T-helper 1 cell treated with Interleukin-12 subunit alpha and Interleukin-12 subunit beta and Interleukin-4 antibody, amounts not matched to agents 30 μg/mL and 1 μg/mL, for 36 hours (primary cell): Measurements from ENCODE around the gene ELMO1.

Experiments
- H3K27ac Mint-ChIP-seq: one replicate; pipeline ENCODE4 v1.8.0; 2021; ENCODE audit warnings: mild to moderate bottlenecking, mixed read lengths
- H3K27me3 Mint-ChIP-seq: one replicate; pipeline ENCODE4 v1.8.0; 2021; ENCODE audit warnings: low read depth, mixed read lengths
- H3K36me3 Mint-ChIP-seq: one replicate; pipeline ENCODE4 v1.8.0; 2021; ENCODE audit warnings: low read depth, mixed read lengths
- H3K4me1 Mint-ChIP-seq: one replicate; pipeline ENCODE4 v1.8.0; 2021; ENCODE audit warnings: low read depth, mixed read lengths
- H3K4me3 Mint-ChIP-seq: one replicate; pipeline ENCODE4 v1.8.0; 2021; ENCODE audit warnings: mild to moderate bottlenecking, moderate library complexity, mixed read lengths
- H3K9me3 Mint-ChIP-seq: one replicate; pipeline ENCODE4 v1.8.0; 2021; ENCODE audit warnings: mixed read lengths

Gene ELMO1

GRCh38 chr7:36887233-36887632 lies 561.4 kb downstream of the ELMO1 start:
- H3K4me3 Mint-ChIP-seq = no peak overlapping the region
- peaks cover 4% of the 10 kb centered on the region for H3K9me3 Mint-ChIP-seq
- peaks cover 50% of the 10 kb centered on the region for H3K36me3 Mint-ChIP-seq
- H3K4me1 Mint-ChIP-seq = peaks cover 12% of the 10 kb centered on the region
- no peak overlapping the region for H3K27ac Mint-ChIP-seq
- H3K27me3 Mint-ChIP-seq = no peaks in the 10 kb centered on the region

DNA sequence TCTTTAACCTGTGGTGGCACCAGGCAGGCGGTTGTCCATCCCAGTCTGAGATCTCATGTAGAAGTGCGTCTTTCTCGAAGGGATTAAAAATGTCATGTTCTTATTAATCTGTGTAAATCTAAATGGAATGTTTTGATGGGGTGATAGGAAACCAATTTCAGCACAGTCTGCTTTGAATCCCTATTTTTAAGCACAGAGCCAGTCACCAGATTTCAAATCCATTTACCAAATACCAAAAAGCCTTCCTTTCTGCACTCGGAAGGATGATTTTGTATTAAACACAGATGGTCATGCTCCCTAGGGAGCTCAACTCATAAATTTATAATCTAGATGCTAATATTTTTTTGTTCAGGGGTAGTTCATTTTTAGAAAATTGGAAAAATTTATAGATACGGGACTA lies 563.8 kb downstream of the ELMO1 start:
- peaks cover 12% of the 10 kb centered on the region for H3K4me1 Mint-ChIP-seq
- H3K27ac Mint-ChIP-seq = no peak overlapping the region
- H3K4me3 Mint-ChIP-seq = no peak overlapping the region
- H3K36me3 Mint-ChIP-seq = peaks cover 46% of the 10 kb centered on the region
- no peaks in the 10 kb centered on the region for H3K27me3 Mint-ChIP-seq
- peaks cover 4% of the 10 kb centered on the region for H3K9me3 Mint-ChIP-seq

- Mint-ChIP-seq H3K9me3 (peaks cover 4% of the 10 kb centered on the region), H3K27me3 (no peaks in the 10 kb centered on the region), H3K36me3 (peaks cover 44% of the 10 kb centered on the region), H3K27ac (no peak overlapping the region), H3K4me3 (no peak overlapping the region), H3K4me1 (peaks cover 12% of the 10 kb centered on the region)
Observed at GRCh38 chr7:36884351-36884750, 564.3 kb downstream of the ELMO1 start.

DNA sequence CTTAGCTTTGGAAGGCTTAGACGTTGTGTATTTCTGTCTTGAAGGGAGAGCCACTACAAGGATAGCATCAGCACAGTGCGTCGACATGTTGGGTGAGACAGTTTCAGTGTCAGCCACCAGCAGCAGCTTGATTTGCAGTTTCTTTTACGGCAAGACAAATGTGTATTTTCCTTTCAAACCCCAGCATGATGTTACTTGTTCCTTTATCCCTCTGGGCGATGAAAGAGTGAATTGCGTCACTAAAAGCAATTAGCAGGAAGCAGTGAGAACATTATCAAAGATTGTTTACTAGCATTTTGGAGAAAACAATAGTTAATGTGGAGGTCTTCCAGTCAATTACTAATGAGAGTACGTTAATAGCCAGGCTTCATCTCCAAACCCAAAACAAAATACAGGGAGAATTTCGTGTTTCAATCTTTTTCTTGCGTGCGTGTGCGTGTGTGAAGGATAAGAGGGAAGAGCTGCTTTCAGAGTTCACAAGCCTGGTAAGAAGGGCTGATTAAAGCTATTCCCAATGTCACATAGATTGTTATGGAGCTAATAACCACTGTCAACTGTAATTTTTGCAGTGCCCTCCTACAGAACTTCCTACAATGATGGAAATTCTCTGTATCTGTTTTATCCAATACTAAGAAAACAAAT lies 567.3 kb downstream of the ELMO1 start:
- Mint-ChIP-seq H3K9me3 (peaks cover 4% of the 10 kb centered on the region), H3K4me1 (peaks cover 8% of the 10 kb centered on the region), H3K36me3 (peaks cover 46% of the 10 kb centered on the region), H3K4me3 (no peak overlapping the region), H3K27ac (no peak overlapping the region), H3K27me3 (no peaks in the 10 kb centered on the region)

GRCh38 chr7:36880108-36880507 lies 568.6 kb downstream of the ELMO1 start:
- Mint-ChIP-seq H3K9me3 (peaks cover 4% of the 10 kb centered on the region), H3K4me1 (peaks cover 8% of the 10 kb centered on the region), H3K27me3 (no peaks in the 10 kb centered on the region), H3K27ac (no peak overlapping the region), H3K36me3 (peaks cover 42% of the 10 kb centered on the region), H3K4me3 (no peak overlapping the region)

DNA sequence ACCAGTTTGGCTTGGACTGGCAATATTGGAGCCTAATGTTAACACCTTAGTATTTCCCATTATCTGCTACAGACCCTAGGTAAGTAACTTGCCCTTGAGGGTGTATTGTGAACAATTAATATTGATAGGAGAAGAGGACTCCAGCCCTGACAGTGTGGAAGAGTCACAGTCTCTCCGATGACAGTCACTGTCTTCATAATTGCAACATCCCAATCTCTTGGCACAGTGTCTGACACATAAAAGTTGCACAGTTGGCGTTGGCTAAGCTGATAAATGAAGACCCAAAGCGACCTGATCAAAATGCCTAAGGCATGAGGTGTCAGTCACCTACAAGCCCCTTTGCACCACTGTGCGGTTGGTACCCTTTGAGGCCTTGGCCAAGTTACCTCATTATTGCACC lies 569.6 kb downstream of the ELMO1 start:
- Mint-ChIP-seq H3K4me1 (peaks cover 10% of the 10 kb centered on the region), H3K27me3 (no peaks in the 10 kb centered on the region), H3K4me3 (no peak overlapping the region), H3K9me3 (peaks cover 4% of the 10 kb centered on the region), H3K27ac (no peak overlapping the region), H3K36me3 (peaks cover 39% of the 10 kb centered on the region)

DNA sequence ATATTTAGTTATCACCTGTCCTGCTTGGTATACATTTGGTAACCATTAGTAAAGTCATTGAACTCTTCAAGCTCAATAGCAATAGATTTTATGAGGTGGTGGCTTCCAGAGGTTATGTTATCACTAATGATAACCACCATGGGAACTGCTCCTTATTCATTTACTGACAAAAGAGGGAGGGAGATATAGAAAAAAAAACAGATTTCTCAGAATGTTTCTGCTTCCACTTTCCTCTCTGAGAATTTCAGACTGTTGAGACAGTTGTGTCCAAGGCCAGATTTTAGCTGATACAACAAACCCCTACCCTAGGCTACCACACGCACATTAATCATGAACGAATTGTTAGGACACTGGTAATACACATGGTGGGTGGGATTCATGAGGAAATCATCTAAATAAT lies 570.4 kb downstream of the ELMO1 start:
- Mint-ChIP-seq H3K4me1 (peaks cover 7% of the 10 kb centered on the region), H3K27me3 (no peaks in the 10 kb centered on the region), H3K36me3 (peaks cover 35% of the 10 kb centered on the region), H3K4me3 (no peak overlapping the region), H3K27ac (no peak overlapping the region), H3K9me3 (peaks cover under 1% of the 10 kb centered on the region)

- peaks cover 33% of the 10 kb centered on the region for H3K36me3 Mint-ChIP-seq
- no peaks in the 10 kb centered on the region for H3K27me3 Mint-ChIP-seq
- H3K4me1 Mint-ChIP-seq = peaks cover 17% of the 10 kb centered on the region
- H3K27ac Mint-ChIP-seq = no peak overlapping the region
- H3K9me3 Mint-ChIP-seq = peaks cover 3% of the 10 kb centered on the region
- no peak overlapping the region for H3K4me3 Mint-ChIP-seq
Observed at GRCh38 chr7:36875794-36876193, 572.9 kb downstream of the ELMO1 start.

GRCh38 chr7:36874041-36874440 lies 574.6 kb downstream of the ELMO1 start:
- peaks cover 22% of the 10 kb centered on the region for H3K4me1 Mint-ChIP-seq
- peak overlapping the region; percentile 19 for H3K27ac Mint-ChIP-seq
- H3K27me3 Mint-ChIP-seq = no peaks in the 10 kb centered on the region
- H3K9me3 Mint-ChIP-seq = peaks cover 3% of the 10 kb centered on the region
- peaks cover 44% of the 10 kb centered on the region for H3K36me3 Mint-ChIP-seq
- no peak overlapping the region for H3K4me3 Mint-ChIP-seq

GRCh38 chr7:36871863-36872262 lies 576.8 kb downstream of the ELMO1 start:
- Mint-ChIP-seq H3K36me3 (peaks cover 48% of the 10 kb centered on the region), H3K4me1 (peaks cover 21% of the 10 kb centered on the region), H3K27ac (peak overlapping the region; percentile 59)

GRCh38 chr7:36871355-36871738 lies 577.3 kb downstream of the ELMO1 start:
- peaks cover 3% of the 10 kb centered on the region for H3K9me3 Mint-ChIP-seq
- peak overlapping the region; percentile 23 for H3K27ac Mint-ChIP-seq
- peaks cover 50% of the 10 kb centered on the region for H3K36me3 Mint-ChIP-seq
- H3K4me3 Mint-ChIP-seq = no peak overlapping the region
- H3K27me3 Mint-ChIP-seq = no peaks in the 10 kb centered on the region
- H3K4me1 Mint-ChIP-seq = peaks cover 21% of the 10 kb centered on the region

More at GRCh38 chr7:36871863-36872262, 576.8 kb downstream of the ELMO1 start:
- peaks cover 3% of the 10 kb centered on the region for H3K9me3 Mint-ChIP-seq
- no peaks in the 10 kb centered on the region for H3K27me3 Mint-ChIP-seq
- no peak overlapping the region for H3K4me3 Mint-ChIP-seq

DNA sequence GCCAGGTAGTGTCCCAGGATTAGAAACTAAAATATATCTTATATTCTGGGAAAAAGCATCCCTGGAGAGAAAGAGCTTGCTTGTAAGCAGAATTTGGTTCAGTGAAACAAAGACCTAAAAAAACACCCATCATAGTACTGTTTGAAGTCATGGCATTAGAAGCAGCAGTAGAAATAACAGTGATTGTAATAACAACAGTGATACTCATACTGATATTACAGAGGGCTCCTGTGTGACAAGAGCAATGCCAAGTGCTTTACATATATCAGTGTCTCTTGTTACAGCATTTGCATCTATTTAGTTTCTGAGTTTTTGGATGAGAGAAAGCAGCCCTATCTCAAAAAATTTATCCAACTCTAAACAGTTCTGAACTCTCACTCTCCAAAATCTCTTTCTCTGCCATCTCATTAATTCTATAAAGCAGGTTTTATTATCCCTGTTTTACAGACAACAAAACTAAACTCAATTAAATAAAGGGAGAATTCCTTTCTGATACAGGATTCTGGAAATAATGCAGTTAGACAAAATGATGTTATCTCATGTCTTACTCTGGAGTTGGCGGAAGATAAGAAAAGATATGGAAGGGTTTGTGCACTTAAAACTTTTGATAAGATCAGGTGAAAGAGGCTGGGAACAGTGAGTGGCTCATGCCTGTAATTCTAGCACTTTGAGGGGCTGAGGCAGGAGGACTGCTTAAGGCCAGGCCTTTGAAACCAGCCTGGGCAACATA lies 577.9 kb downstream of the ELMO1 start:
- H3K36me3 Mint-ChIP-seq = peaks cover 53% of the 10 kb centered on the region
- H3K4me3 Mint-ChIP-seq = no peak overlapping the region
- H3K27ac Mint-ChIP-seq = peak overlapping the region; percentile 23
- H3K4me1 Mint-ChIP-seq = peaks cover 21% of the 10 kb centered on the region
- no peaks in the 10 kb centered on the region for H3K27me3 Mint-ChIP-seq
- H3K9me3 Mint-ChIP-seq = peaks cover 3% of the 10 kb centered on the region

DNA sequence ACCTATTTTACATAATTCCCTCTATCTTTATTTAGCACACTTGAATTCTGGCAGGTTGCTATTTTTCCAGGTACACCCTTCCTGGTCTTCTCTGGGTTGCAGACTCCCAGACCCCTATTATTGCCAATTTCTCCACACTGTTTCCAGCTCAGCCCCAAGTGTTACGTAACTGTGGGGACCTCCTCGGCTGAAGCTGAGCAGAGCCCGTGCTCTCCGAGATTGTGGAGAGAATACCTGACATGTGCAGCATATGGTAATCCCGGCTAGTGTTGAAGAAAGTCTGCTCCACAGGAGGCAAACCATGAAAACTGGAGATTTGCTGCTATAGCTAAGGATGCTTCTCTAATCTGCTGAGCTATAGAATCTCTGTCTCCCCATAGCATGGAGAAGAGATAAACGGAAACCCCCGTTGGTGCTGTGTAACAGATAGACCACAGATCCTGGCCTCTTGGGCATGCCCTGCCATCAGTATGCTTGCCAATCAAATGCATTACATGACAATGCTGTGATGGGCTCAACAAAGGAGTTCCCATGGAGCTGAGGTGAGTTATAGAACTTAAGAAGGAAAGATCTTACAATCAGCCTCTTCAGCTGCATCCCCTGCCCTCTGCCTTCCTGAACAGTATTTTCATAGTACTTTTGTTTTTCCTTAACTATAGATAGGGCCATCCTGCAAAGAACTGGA lies 579.8 kb downstream of the ELMO1 start:
- peaks cover 3% of the 10 kb centered on the region for H3K9me3 Mint-ChIP-seq
- H3K4me3 Mint-ChIP-seq = no peak overlapping the region
- peaks cover 63% of the 10 kb centered on the region for H3K36me3 Mint-ChIP-seq
- H3K4me1 Mint-ChIP-seq = peaks cover 32% of the 10 kb centered on the region
- no peaks in the 10 kb centered on the region for H3K27me3 Mint-ChIP-seq
- H3K27ac Mint-ChIP-seq = no peak overlapping the region

DNA sequence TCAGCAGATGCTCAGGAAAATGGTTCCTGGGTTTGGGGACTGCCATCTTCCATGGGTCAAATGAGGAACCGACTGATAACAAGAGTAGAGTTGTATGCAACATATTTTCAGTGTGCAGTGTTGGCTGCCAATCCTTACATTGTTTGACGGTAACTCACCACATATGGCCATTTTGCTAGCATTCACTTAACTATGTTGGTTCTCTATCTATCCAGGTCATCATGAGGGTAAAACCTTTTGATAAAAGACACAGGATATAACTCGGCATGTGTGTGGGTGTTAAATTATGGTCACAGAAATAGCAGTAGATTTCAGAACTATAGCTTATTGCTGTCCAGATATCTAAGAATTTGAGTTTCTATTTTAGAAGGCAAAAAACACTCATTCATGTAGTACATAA lies 583.6 kb downstream of the ELMO1 start:
- Mint-ChIP-seq H3K27me3 (no peaks in the 10 kb centered on the region), H3K4me3 (no peak overlapping the region), H3K27ac (no peak overlapping the region), H3K36me3 (peaks cover 78% of the 10 kb centered on the region), H3K4me1 (peaks cover 24% of the 10 kb centered on the region), H3K9me3 (no peaks in the 10 kb centered on the region)
